ENCODE data around the gene TRPM2. TPM values are rescaled to one million over a fixed set of nuclear protein-coding genes. Genes with fewer than 3 reads are reported as not detected.

TRPM2 gene
- total and polyA plus RNA-seq, 12 donors: 1.5 to 28.3 (median 11.3) TPM

DNA sequence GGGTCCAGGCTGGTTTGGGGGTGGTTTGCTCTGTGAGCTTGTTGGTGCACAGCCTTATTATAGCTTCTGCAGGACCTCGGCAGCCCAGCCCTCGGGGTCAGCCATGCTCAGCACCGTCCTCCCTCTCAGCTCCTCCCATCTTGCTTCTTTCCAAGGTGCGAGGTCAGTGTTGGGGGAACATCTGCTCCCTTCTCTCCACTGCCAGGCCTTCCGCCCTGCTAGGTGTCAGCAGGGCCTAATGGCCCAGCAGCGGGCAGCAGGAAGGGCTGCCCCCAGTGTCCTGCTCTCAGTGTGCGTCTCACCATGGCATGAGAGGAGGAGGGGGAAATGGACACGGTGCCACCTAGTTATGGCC lies 65.4 kb downstream of the TRPM2 start:
- TF ChIP-seq, protein P1, sequence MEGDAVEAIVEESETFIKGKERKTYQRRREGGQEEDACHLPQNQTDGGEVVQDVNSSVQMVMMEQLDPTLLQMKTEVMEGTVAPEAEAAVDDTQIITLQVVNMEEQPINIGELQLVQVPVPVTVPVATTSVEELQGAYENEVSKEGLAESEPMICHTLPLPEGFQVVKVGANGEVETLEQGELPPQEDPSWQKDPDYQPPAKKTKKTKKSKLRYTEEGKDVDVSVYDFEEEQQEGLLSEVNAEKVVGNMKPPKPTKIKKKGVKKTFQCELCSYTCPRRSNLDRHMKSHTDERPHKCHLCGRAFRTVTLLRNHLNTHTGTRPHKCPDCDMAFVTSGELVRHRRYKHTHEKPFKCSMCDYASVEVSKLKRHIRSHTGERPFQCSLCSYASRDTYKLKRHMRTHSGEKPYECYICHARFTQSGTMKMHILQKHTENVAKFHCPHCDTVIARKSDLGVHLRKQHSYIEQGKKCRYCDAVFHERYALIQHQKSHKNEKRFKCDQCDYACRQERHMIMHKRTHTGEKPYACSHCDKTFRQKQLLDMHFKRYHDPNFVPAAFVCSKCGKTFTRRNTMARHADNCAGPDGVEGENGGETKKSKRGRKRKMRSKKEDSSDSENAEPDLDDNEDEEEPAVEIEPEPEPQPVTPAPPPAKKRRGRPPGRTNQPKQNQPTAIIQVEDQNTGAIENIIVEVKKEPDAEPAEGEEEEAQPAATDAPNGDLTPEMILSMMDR (IDR thresholded peaks at IDR 0.05): no peak
- TF ChIP-seq POLR2A (IDR thresholded peaks at IDR 0.05): no peak
- Histone ChIP-seq H3K4me3 (no peak overlapping the region), H3K9me3 (replicated peaks in 1 of 3) (no peaks in the 10 kb centered on the region), H3K27me3 (no peaks in the 10 kb centered on the region), H3K36me3 (replicated peaks in 1 of 2) (no peaks in the 10 kb centered on the region), H3K27ac (no peak overlapping the region), H3K4me1 (replicated peaks in 1 of 2) (no peaks in the 10 kb centered on the region)
- peak in 1 of 7 donors; percentile 1 for DNase-seq
- intact Hi-C loops (cut with DNase I): no loop called here
- 84 to 96% (median 93%) methylated on average over 5 to 8 of the region's 8 CpGs for WGBS, 4 donors

DNA sequence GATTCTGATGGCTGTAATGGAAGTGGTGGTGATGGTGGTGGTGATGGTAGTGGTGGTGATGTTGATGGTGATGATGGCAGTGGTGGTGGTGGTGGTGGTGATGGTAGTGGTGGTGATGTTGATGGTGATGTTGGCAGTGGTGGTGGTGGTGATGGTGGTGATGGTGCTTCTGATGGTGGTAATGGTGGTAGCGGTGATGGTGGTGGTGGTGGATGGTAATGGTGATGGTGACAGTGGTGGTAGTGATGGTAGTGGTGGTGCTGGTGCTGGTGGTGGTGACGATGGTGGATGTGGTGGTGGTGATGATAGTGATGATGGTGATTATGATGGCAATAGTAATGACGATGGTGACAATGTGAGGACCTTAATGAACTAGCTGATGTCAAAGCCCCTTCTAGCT lies 66.3 kb downstream of the TRPM2 start:
- intact Hi-C loops (cut with DNase I): no loop called here
- H3K4me1 ChIP-seq (replicated peaks in 1 of 2): no peaks in the 10 kb centered on the region
- no peaks in the 10 kb centered on the region for H3K27me3 ChIP-seq
- peak in 1 of 7 donors; percentile 3 for DNase-seq
- no peaks in the 10 kb centered on the region for H3K9me3 ChIP-seq (replicated peaks in 1 of 3)
- TF ChIP-seq, protein P1 (IDR thresholded peaks at IDR 0.05): no peak
- TF ChIP-seq POLR2A (IDR thresholded peaks at IDR 0.05): no peak
- no peak overlapping the region for H3K4me3 ChIP-seq
- no peak overlapping the region for H3K27ac ChIP-seq
- 90 to 100% (median 96%) methylated on average over 3 of the region's 3 CpGs for WGBS, 4 donors
- H3K36me3 ChIP-seq (replicated peaks in 1 of 2): no peaks in the 10 kb centered on the region

DNA sequence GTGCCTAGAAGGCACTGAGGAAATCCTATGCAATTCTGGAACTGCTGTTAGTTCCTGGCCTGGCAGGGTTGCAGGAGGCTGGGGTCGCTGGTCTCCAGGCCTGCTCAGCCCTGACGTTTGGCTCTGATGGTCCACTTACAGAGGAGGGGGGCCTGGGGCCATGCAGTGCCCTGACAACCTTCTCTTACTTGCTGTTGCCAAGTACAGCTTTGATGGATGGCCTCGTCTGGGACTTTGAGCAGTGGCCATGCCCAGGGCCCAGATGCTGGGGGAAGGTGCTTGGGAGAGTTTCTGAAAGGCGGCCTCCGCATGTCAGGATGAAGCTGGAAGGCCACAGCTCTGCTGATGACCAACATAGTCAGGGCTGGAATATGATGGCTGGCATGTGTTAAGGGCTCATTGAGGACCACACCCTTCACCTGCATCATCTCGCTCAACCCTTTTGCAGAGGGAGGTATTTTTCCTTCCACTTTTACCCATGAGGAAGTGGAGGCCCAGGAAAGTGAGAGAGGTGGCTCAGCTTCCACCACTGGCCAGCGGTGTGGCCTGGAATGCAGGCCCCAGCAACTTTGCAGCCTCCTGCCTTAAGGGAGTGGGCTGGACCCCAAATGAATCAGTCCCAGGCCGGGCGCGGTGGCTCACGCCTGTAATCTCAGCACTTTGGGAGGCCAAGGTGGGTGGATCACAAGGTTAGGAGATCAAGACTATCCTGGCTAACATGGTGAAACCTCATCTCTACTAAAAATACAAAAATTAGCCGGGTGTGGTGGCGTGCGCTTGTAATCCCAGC lies 67.2 kb downstream of the TRPM2 start:
- no peaks in the 10 kb centered on the region for H3K4me1 ChIP-seq (replicated peaks in 1 of 2)
- H3K27ac ChIP-seq: no peak overlapping the region
- no peaks in the 10 kb centered on the region for H3K27me3 ChIP-seq
- intact Hi-C loops (cut with DNase I): no loop called here
- no peaks in the 10 kb centered on the region for H3K9me3 ChIP-seq (replicated peaks in 1 of 3)
- no peaks in the 10 kb centered on the region for H3K36me3 ChIP-seq (replicated peaks in 1 of 2)
- TF ChIP-seq, protein P1 (IDR thresholded peaks at IDR 0.05): no peak
- TF ChIP-seq POLR2A (IDR thresholded peaks at IDR 0.05): no peak
- peak in 3 of 7 donors; percentile 3 to 5 (median 3) for DNase-seq
- no peak overlapping the region for H3K4me3 ChIP-seq
- WGBS, 4 donors: 79 to 89% (median 85%) methylated on average over 9 to 14 of the region's 14 CpGs

DNA sequence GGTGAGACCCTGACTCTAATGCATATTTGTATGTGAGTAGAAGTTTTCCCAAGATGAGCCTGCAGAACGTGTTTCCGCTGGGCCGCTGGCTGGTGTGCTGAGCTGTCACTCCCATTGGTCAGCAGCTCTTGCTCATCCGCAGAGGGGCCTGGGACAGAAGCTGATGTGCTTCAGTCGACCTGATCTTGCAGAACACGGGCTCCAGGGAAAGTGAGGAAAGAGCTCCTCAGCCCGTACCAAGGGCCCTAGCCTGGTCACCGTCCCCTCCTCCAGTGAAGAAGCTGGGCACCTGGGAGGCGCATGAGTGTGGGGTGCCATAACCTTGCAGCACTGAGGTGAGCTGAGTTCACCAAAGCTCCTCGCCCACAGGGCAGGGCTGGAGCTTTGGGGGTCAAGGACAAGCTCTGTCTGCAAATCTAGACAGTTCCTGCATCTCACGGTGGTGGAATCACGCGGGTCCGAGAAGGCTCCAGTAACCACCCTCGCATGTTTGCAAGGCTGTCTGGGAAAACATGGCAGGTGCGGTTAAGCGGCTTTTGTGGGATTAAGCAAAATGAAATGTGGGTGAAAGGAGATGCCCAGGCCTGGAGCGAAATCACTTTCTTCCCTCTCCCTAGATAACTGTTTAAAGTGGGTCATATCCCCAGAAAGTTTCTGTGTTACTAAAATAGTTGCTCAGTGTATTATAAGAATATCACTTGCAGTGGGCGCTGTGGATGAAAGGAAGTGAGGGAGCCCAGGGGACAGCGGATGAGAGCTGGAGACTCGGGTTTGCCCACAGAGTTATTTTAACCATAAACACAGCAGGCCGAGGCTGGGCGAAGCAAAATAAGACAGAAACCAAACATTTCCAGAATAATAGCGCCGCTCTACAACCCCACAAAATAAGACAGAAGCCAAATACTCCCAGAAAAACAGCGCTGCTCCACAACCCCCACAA lies 68.8 kb downstream of the TRPM2 start:
- no peak overlapping the region for H3K27ac ChIP-seq
- WGBS, 4 donors: 84 to 88% (median 86%) methylated on average over 15 to 25 of the region's 26 CpGs
- peak in 3 of 7 donors; percentile 2 to 5 (median 5) for DNase-seq

More for the DNA sequence above, 68.8 kb downstream of the TRPM2 start:
- no peaks in the 10 kb centered on the region for H3K27me3 ChIP-seq
- no peak overlapping the region for H3K4me3 ChIP-seq
- no peaks in the 10 kb centered on the region for H3K4me1 ChIP-seq (replicated peaks in 1 of 2)
- no peaks in the 10 kb centered on the region for H3K9me3 ChIP-seq (replicated peaks in 1 of 3)
- intact Hi-C loops (cut with DNase I): no loop called here
- TF ChIP-seq POLR2A (IDR thresholded peaks at IDR 0.05): no peak
- no peaks in the 10 kb centered on the region for H3K36me3 ChIP-seq (replicated peaks in 1 of 2)
